ENCODE results near the gene DIDO1. TPM values are rescaled to one million over a fixed set of nuclear protein-coding genes. Genes with fewer than 3 reads are reported as not detected.

The DIDO1 gene
- total RNA-seq, 1 experiment from 2014 or later = 85.9 TPM

- Histone ChIP-seq H3K9ac (ENCODE audit: extremely low read depth, insufficient read length, low read length) (no peak overlapping the region), H3T11ph (ENCODE audit: low read length) (no peak overlapping the region), H3K23me2 (ENCODE audit: insufficient read length, low read depth, low read length, poor library complexity, severe bottlenecking) (no peaks in the 10 kb centered on the region), H3K4me2 (ENCODE audit: insufficient read depth, insufficient read length, low read length) (no peak overlapping the region), H2AK5ac (ENCODE audit: insufficient read length, low read length) (no peak overlapping the region), H3K4ac (ENCODE audit: low read depth, low read length) (no peak overlapping the region), H4K8ac (replicated peaks; ENCODE audit: insufficient read length, low read depth, low read length) (no peak overlapping the region), H3K23ac (ENCODE audit: insufficient read length, low read depth, low read length) (no peak overlapping the region), H4K20me1 (ENCODE audit: control insufficient read depth, insufficient read depth, insufficient read length) (no peaks in the 10 kb centered on the region), H3K18ac (ENCODE audit: insufficient read length, low read depth, low read length) (no peak overlapping the region), H3K56ac (ENCODE audit: insufficient read length, low read depth, low read length) (no peak overlapping the region), H3K9me3 (ENCODE audit: control insufficient read depth, low read depth, low read length) (no peaks in the 10 kb centered on the region), H4K5ac (ENCODE audit: insufficient read length, low read depth, low read length) (no peak overlapping the region), H3K14ac (ENCODE audit: insufficient read depth, low read length) (no peak overlapping the region), H4K91ac (ENCODE audit: insufficient read length, low read depth, low read length) (no peak overlapping the region), H3K27me3 (ENCODE audit: insufficient read depth, low read length) (no peaks in the 10 kb centered on the region), H2BK120ac (ENCODE audit: low read depth, low read length, poor library complexity, severe bottlenecking) (no peak overlapping the region), H2BK12ac (ENCODE audit: insufficient read length, low read depth, low read length) (no peak overlapping the region), H3K4me1 (ENCODE audit: insufficient read depth, low read length) (no peaks in the 10 kb centered on the region), H3K79me1 (ENCODE audit: insufficient read depth, low read depth, low read length, poor library complexity, severe bottlenecking) (no peaks in the 10 kb centered on the region), H2BK15ac (ENCODE audit: low read depth, low read length) (no peak overlapping the region), H2AFZ (ENCODE audit: low read length) (no peak overlapping the region), H2BK20ac (ENCODE audit: low read depth, low read length, poor library complexity, severe bottlenecking) (no peak overlapping the region), H2BK5ac (ENCODE audit: insufficient read length, low read length) (no peak overlapping the region), H3K79me2 (ENCODE audit: insufficient read depth, low read length) (no peaks in the 10 kb centered on the region), H3K27ac (ENCODE audit: insufficient read length, low read depth, low read length) (no peak overlapping the region)
- no peak for TF ChIP-seq CTCF (conservative IDR thresholded peaks at IDR 0.05)
- H3K27ac Mint-ChIP-seq = peak overlapping the region in 2 of 3 experiments; percentile 40 to 53; a peak in 2 of 7 replicates
- H3K4me1 Mint-ChIP-seq = peaks cover 0 to 9% of the 10 kb centered on the region in 2 experiments; a peak in 1 of 4 replicates
- DNase-seq = no peak
- peak overlapping the region in 1 of 2 experiments; percentile 10; a peak in 1 of 5 replicates for H3K4me3 Mint-ChIP-seq
- no CpG with 5 or more reads among the region's 20 CpGs for WGBS (ENCODE audit: extremely low coverage, insufficient read length, low lambda C conversion rate)
- H3K9me3 Mint-ChIP-seq = no peaks in the 10 kb centered on the region
- peaks cover 2 to 22% (median 7%) of the 10 kb centered on the region in 3 experiments; a peak in 4 of 7 replicates for H3K36me3 Mint-ChIP-seq (ENCODE audit: insufficient read depth in 1 of 3, low read depth in 3 of 3)
- H3K27me3 Mint-ChIP-seq (ENCODE audit: low read depth) = no peaks in the 10 kb centered on the region
Measured at GRCh38 chr20:62959998-62960436, 33.7 kb upstream of the DIDO1 start.
